ENCODE results near the gene CENPQ.

- TF ChIP-seq CTCF (IDR thresholded peaks at IDR 0.05; ENCODE audit: borderline replicate concordance, extremely low read depth, low read length, poor library complexity, severe bottlenecking) (no peak), EZH2 (IDR thresholded peaks at IDR 0.05; ENCODE audit: borderline replicate concordance, low read depth, low read length, severe bottlenecking) (no peak)
These were observed 78.8 kb downstream of the CENPQ start for GRCh38 chr6:49541936-49542335.

Data from DND-41 (cell line).